Esophagus squamous epithelium (tissue), 4 donors: ENCODE data around the gene RADIL.

Source experiments
- CTCF ChIP-seq, 6 experiments: fragments of 450-650 bp in 4 of 6; fragments of 200-600 bp in 2 of 6; sonication (generic) in 2 of 6; IDR thresholded peaks; one replicate each; pipeline ENCODE4 v1.5.1; 2016 to 2019; ENCODE audit warnings: antibody characterized with exemption in 6 of 6, mild to moderate bottlenecking in 4 of 6, moderate library complexity in 4 of 6
- POLR2A ChIP-seq, 4 donors: fragments of 450-650 bp; IDR thresholded peaks; one replicate each; pipeline ENCODE4 v1.6.1; 2017; ENCODE audit warnings: antibody characterized with exemption in 4 of 4, mild to moderate bottlenecking in 4 of 4, moderate library complexity in 3 of 4

GRCh38 chr7:4796453-4796852 lies 87.1 kb downstream of the RADIL start:
- TF ChIP-seq CTCF (IDR thresholded peaks at IDR 0.05) (no peak), POLR2A (IDR thresholded peaks at IDR 0.05) (no peak)
